Measurements from ENCODE around the gene ZDHHC22. TPM values are rescaled to one million over a fixed set of nuclear protein-coding genes. Genes with fewer than 3 reads are reported as not detected.

Gene ZDHHC22
- total and polyA plus RNA-seq, 2 donors from 2014 or later = not detected

GRCh38 chr14:77145975-77146740, 4.6 kb upstream of the ZDHHC22 start:
- no peak for TF ChIP-seq CTCF (IDR thresholded peaks at IDR 0.05; ENCODE audit: borderline replicate concordance, extremely low read depth, insufficient read depth)
- H3K4me3 ChIP-seq (ENCODE audit: low read length in 3 of 3) = no peak overlapping the region
- DNase-seq (peak in 4 of 5 donors; percentile 29 to 58 (median 40)), FAIRE-seq (no peak)
- intact Hi-C loops (cut with DNase I) = no loop called here
- H3K27me3 ChIP-seq (ENCODE audit: control insufficient read depth, insufficient read depth, low read length) = peaks cover 23% of the 10 kb centered on the region
- no peak overlapping the region for H3K27ac ChIP-seq (ENCODE audit: low read depth in 2 of 2, low read length in 2 of 2)
- no peaks in the 10 kb centered on the region for H3K9me3 ChIP-seq (ENCODE audit: control insufficient read depth in 2 of 3, insufficient read depth in 1 of 3, low read length in 3 of 3)
- peaks cover 0 to 2% (median 0%) of the 10 kb centered on the region in 3 donors for H3K4me1 ChIP-seq (ENCODE audit: control insufficient read depth in 2 of 3, insufficient read depth in 2 of 3, low read depth in 1 of 3, low read length in 3 of 3)
- no peak overlapping the region for H3K9ac ChIP-seq (ENCODE audit: low read length in 3 of 3)
- H3K36me3 ChIP-seq (ENCODE audit: control insufficient read depth in 2 of 3, insufficient read depth in 3 of 3, low read length in 3 of 3) = no peaks in the 10 kb centered on the region

- no peak for TF ChIP-seq CTCF (IDR thresholded peaks at IDR 0.05; ENCODE audit: borderline replicate concordance, extremely low read depth, insufficient read depth)
- Histone ChIP-seq H3K9me3 (ENCODE audit: control insufficient read depth in 2 of 3, insufficient read depth in 1 of 3, low read length in 3 of 3) (no peaks in the 10 kb centered on the region), H3K27ac (ENCODE audit: low read depth in 2 of 2, low read length in 2 of 2) (no peak overlapping the region), H3K4me3 (ENCODE audit: low read length in 3 of 3) (no peak overlapping the region), H3K27me3 (ENCODE audit: control insufficient read depth, insufficient read depth, low read length) (peaks cover 29% of the 10 kb centered on the region), H3K4me1 (ENCODE audit: control insufficient read depth in 2 of 3, insufficient read depth in 2 of 3, low read depth in 1 of 3, low read length in 3 of 3) (peaks cover 0 to 6% (median 0%) of the 10 kb centered on the region in 3 donors), H3K9ac (ENCODE audit: low read length in 3 of 3) (no peak overlapping the region), H3K36me3 (ENCODE audit: control insufficient read depth in 2 of 3, insufficient read depth in 3 of 3, low read length in 3 of 3) (no peaks in the 10 kb centered on the region)
- intact Hi-C loops (cut with DNase I) = no loop called here
- DNase-seq (no peak), FAIRE-seq (no peak)
Observed at GRCh38 chr14:77144412-77145115, 3.0 kb upstream of the ZDHHC22 start.

DNA sequence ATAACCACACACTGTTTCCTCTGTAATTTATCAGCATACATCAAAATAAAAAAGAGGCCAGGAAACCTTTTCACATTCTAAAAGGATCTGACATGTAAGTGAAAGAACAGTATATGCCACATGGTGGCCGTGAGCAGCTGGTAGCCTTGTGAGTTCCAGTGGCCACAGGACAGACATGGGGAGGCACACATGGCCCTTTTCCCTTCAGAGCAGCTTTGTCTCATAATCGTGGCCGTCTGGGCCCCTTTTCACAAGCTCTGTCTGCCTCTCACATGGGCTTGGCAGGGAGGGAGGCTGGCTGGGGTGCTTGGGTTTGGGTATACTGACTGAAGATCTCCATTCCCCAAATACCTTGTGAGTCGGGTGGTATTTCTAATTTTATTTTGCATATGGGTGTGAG, 1.5 kb upstream of the ZDHHC22 start:
- H3K36me3 ChIP-seq (ENCODE audit: control insufficient read depth in 2 of 3, insufficient read depth in 3 of 3, low read length in 3 of 3) = no peaks in the 10 kb centered on the region
- H3K27ac ChIP-seq (ENCODE audit: low read depth in 2 of 2, low read length in 2 of 2) = no peak overlapping the region
- peaks cover 33% of the 10 kb centered on the region for H3K27me3 ChIP-seq (ENCODE audit: control insufficient read depth, insufficient read depth, low read length)
- no peak for TF ChIP-seq CTCF (IDR thresholded peaks at IDR 0.05; ENCODE audit: borderline replicate concordance, extremely low read depth, insufficient read depth)
- H3K4me1 ChIP-seq (ENCODE audit: control insufficient read depth in 2 of 3, insufficient read depth in 2 of 3, low read depth in 1 of 3, low read length in 3 of 3) = peaks cover 0 to 6% (median 0%) of the 10 kb centered on the region in 3 donors
- FAIRE-seq (no peak), DNase-seq (no peak)
- intact Hi-C loops (cut with DNase I) = no loop called here
- H3K9me3 ChIP-seq (ENCODE audit: control insufficient read depth in 2 of 3, insufficient read depth in 1 of 3, low read length in 3 of 3) = no peaks in the 10 kb centered on the region
- H3K9ac ChIP-seq (ENCODE audit: low read length in 3 of 3) = no peak overlapping the region
- no peak overlapping the region for H3K4me3 ChIP-seq (ENCODE audit: low read length in 3 of 3)

Data from kidney (tissue), 14 donors.